ENCODE results near the gene PITPNM1. TPM values are rescaled to one million over a fixed set of nuclear protein-coding genes. Genes with fewer than 3 reads are reported as not detected.
A peak's percentile ranks its signal among the peaks of the same experiment; 100 is the strongest.

Gene PITPNM1
- total RNA-seq, 1 experiment from 2014 or later = 79.8 TPM

DNA sequence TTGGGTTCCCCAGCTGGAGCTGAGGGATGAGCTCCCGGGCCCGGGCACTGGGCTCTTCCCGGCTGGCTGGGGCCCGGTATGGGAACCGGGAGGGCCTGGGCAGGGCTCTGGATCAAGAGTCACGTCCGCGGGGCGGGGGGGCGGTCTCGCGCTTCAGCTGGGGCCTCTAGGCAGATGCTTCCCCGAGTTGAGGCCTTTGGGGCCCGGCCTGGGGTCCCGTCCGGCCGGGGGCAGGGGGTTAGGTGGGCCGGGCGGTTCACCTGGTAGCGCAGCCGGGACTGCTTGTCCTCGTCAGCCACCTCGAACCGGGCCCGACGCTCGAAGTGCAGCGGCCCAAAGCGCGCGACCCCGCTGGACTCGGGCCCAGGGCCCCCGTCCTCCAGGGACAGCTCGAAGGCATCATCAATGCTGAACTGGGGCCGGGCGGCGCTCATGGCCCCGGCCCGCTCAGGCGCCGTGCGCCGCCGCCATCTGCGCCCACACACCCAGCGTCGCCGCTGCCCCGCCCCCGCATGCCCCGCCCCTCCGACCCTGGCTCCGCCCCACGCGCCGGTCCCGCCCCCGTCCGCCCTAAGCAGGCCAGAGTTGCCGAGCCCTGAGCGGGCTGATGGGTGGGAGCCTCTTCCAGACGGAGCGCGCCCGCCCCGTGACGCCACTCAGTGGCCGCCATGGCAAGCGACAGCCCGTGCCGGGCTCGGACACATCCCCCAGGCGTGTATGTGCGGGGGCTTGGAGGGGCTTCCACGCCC is 36.2 kb downstream of the PITPNM1 start, which contains the start of gene TMEM134:
TMEM134 (minus strand) TSS at position 493 of the 749 bp plus-strand sequence; CDS start at position 434, 59 bp downstream.
- H3F3A ChIP-seq (ENCODE audit: low read length, unreplicated experiment) = peaks cover 8% of the 10 kb centered on the region
- H3K79me2 ChIP-seq (ENCODE audit: low read length) = peaks cover 24% of the 10 kb centered on the region
- DNase-seq (peak; percentile 92), ATAC-seq (peak; percentile 65)
- no peaks in the 10 kb centered on the region for H3K9me2 ChIP-seq (replicated peaks; ENCODE audit: low read length)
- POLR2A ChIA-PET (ENCODE audit: unreplicated experiment) = no interaction called here
- H2AFZ ChIP-seq (ENCODE audit: low read length) = peak within 1 kb of the TSS; percentile 83
- H3K9me3 ChIP-seq (ENCODE audit: low read length) = no peaks in the 10 kb centered on the region
- H3K27me3 ChIP-seq (ENCODE audit: low read length) = no peaks in the 10 kb centered on the region
- H3K27ac ChIP-seq (ENCODE audit: low read length) = peak within 1 kb of the TSS; percentile 90
- intact Hi-C loops (cut with micrococcal nuclease) = loop anchor here (1.0 to 5.0 kb wide), 3 partner anchors 39 to 68 kb away; partner anchors contain the start of genes CDK2AP2, PPP1CA and RPS6KB2
- H3K9ac ChIP-seq (ENCODE audit: low read length) = peak within 1 kb of the TSS; percentile 98
- no TSS peak for BruUV-seq (replicated peaks)
- TF ChIP-seq EZH2phosphoT487 (IDR thresholded peaks at IDR 0.05; ENCODE audit: borderline replicate concordance, low read length) = no peak
- TF ChIP-seq, protein P1, sequence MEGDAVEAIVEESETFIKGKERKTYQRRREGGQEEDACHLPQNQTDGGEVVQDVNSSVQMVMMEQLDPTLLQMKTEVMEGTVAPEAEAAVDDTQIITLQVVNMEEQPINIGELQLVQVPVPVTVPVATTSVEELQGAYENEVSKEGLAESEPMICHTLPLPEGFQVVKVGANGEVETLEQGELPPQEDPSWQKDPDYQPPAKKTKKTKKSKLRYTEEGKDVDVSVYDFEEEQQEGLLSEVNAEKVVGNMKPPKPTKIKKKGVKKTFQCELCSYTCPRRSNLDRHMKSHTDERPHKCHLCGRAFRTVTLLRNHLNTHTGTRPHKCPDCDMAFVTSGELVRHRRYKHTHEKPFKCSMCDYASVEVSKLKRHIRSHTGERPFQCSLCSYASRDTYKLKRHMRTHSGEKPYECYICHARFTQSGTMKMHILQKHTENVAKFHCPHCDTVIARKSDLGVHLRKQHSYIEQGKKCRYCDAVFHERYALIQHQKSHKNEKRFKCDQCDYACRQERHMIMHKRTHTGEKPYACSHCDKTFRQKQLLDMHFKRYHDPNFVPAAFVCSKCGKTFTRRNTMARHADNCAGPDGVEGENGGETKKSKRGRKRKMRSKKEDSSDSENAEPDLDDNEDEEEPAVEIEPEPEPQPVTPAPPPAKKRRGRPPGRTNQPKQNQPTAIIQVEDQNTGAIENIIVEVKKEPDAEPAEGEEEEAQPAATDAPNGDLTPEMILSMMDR (conservative IDR thresholded peaks at IDR 0.05; ENCODE audit: low read depth, low read length) = peak; percentile 65
- no peak for TF ChIP-seq EZH2 (IDR thresholded peaks at IDR 0.05; ENCODE audit: low read length, unreplicated experiment)
- no peaks in the 10 kb centered on the region for H3K36me3 ChIP-seq (ENCODE audit: low read depth, low read length)
- peak within 1 kb of the TSS; percentile 85 for H3K4me3 ChIP-seq (ENCODE audit: low read length)
- peaks cover 33% of the 10 kb centered on the region for H3K4me1 ChIP-seq (ENCODE audit: insufficient read depth, low read length)
- H3K4me2 ChIP-seq (ENCODE audit: low read length) = peak within 1 kb of the TSS; percentile 99
- CTCF ChIA-PET = interaction anchor here (0.7 to 2.0 kb wide), 2 partner anchors 67 to 118 kb away, joined by 3 to 15 read pairs; partner anchors contain the start of gene PPP1CA
- H4K20me1 ChIP-seq (ENCODE audit: low read length) = no peaks in the 10 kb centered on the region

DNA sequence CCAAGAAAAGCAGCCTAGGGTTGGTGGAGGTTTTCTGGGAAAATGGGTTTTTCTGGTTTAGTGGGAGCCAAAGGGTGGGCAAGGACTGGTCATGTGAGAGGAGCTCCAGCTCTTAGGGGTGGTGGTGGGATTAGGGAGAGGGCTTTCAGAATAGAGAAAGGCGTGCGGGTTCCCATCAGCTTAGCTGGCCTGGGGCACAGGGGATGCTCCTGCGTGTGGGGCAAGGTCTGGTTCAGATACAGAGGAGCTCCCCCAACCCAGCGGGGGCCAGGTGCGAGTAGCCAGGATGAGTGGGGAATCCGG is 36.8 kb downstream of the PITPNM1 start:
- H3K4me3 ChIP-seq (ENCODE audit: low read length) = peak overlapping the region; percentile 85
- no peaks in the 10 kb centered on the region for H3K36me3 ChIP-seq (ENCODE audit: low read depth, low read length)
- no peak for ATAC-seq
- TSS peak; percentile 22 for BruUV-seq (replicated peaks)
- H3K79me2 ChIP-seq (ENCODE audit: low read length) = peaks cover 28% of the 10 kb centered on the region
- peak overlapping the region; percentile 98 for H3K9ac ChIP-seq (ENCODE audit: low read length)
- intact Hi-C loops (cut with micrococcal nuclease) = loop anchor here (1.0 to 5.0 kb wide), 2 partner anchors 41 to 67 kb away; partner anchors contain the start of genes PPP1CA and RPS6KB2
- peaks cover 10% of the 10 kb centered on the region for H3F3A ChIP-seq (ENCODE audit: low read length, unreplicated experiment)
- peak overlapping the region; percentile 59; the same call in 1 of the 2 replicates for H2AFZ ChIP-seq (ENCODE audit: low read length)
- no peaks in the 10 kb centered on the region for H4K20me1 ChIP-seq (ENCODE audit: low read length)
- peak overlapping the region; percentile 99 for H3K4me2 ChIP-seq (ENCODE audit: low read length)
- POLR2A ChIA-PET (ENCODE audit: unreplicated experiment) = no interaction called here
- CTCF ChIA-PET = interaction anchor here (0.7 to 2.0 kb wide), 2 partner anchors 67 to 117 kb away, joined by 3 to 15 read pairs; partner anchors contain the start of gene PPP1CA
- peak overlapping the region; percentile 90 for H3K27ac ChIP-seq (ENCODE audit: low read length)
- H3K27me3 ChIP-seq (ENCODE audit: low read length) = no peaks in the 10 kb centered on the region
- peaks cover 38% of the 10 kb centered on the region for H3K4me1 ChIP-seq (ENCODE audit: insufficient read depth, low read length)
- no peaks in the 10 kb centered on the region for H3K9me2 ChIP-seq (replicated peaks; ENCODE audit: low read length)
- TF ChIP-seq EZH2 (IDR thresholded peaks at IDR 0.05; ENCODE audit: low read length, unreplicated experiment) = no peak
- TF ChIP-seq EZH2phosphoT487 (IDR thresholded peaks at IDR 0.05; ENCODE audit: borderline replicate concordance, low read length) = no peak
- H3K9me3 ChIP-seq (ENCODE audit: low read length) = no peaks in the 10 kb centered on the region
- no peak for DNase-seq

DNA sequence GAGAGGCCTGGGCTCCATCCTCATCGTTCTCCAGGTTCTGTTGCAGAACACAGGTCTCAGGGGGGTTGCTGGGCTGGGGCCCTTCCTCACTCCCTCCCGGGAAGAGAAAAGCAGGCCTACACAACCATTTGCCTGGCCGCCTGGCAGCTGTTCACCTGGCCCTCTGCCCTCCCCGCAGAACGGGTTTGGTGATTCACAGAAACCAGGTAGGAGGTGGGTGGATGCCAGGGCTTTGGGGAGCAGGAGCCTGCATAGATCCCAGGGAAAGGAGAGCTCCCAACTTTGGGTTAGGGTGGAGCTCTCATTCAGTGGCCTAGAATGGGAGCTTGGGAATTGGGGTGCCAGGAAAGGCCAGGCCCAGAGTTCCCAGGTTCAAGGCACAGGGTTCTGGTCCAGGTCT is 37.1 kb downstream of the PITPNM1 start:
- Histone ChIP-seq H3K9me3 (ENCODE audit: low read length) (no peaks in the 10 kb centered on the region), H3K36me3 (ENCODE audit: low read depth, low read length) (no peaks in the 10 kb centered on the region), H3K4me2 (ENCODE audit: low read length) (peak overlapping the region; percentile 99), H3K4me1 (ENCODE audit: insufficient read depth, low read length) (peaks cover 41% of the 10 kb centered on the region), H3K9ac (ENCODE audit: low read length) (peak overlapping the region; percentile 98), H2AFZ (ENCODE audit: low read length) (no peak overlapping the region), H3K4me3 (ENCODE audit: low read length) (peak overlapping the region; percentile 85), H3F3A (ENCODE audit: low read length, unreplicated experiment) (peaks cover 13% of the 10 kb centered on the region), H3K9me2 (replicated peaks; ENCODE audit: low read length) (no peaks in the 10 kb centered on the region), H3K27ac (ENCODE audit: low read length) (peak overlapping the region; percentile 90), H4K20me1 (ENCODE audit: low read length) (no peaks in the 10 kb centered on the region), H3K79me2 (ENCODE audit: low read length) (peaks cover 28% of the 10 kb centered on the region), H3K27me3 (ENCODE audit: low read length) (no peaks in the 10 kb centered on the region)
- DNase-seq (peak; percentile 97), ATAC-seq (peak; percentile 9)
- POLR2A ChIA-PET (ENCODE audit: unreplicated experiment) = no interaction called here
- intact Hi-C loops (cut with micrococcal nuclease) = loop anchor here (1.0 to 5.0 kb wide), 2 partner anchors 41 to 67 kb away; partner anchors contain the start of genes PPP1CA and RPS6KB2
- TF ChIP-seq EZH2 (IDR thresholded peaks at IDR 0.05; ENCODE audit: low read length, unreplicated experiment) (no peak), EZH2phosphoT487 (IDR thresholded peaks at IDR 0.05; ENCODE audit: borderline replicate concordance, low read length) (no peak)
- TF ChIP-seq, protein P1 (conservative IDR thresholded peaks at IDR 0.05; ENCODE audit: low read depth, low read length) = no peak
- no TSS peak for BruUV-seq (replicated peaks)
- CTCF ChIA-PET = interaction anchor here (0.7 to 2.0 kb wide), 2 partner anchors 67 to 117 kb away, joined by 3 to 15 read pairs; partner anchors contain the start of gene PPP1CA
